NB4 (cell line): ENCODE measurements around the gene MYDGF.

Source experiments
- DNase-seq: peaks from one replicate; pipeline ENCODE4 v3.0.0; 2010; ENCODE audit warnings: low read depth
- H3K4me3 ChIP-seq: one replicate; pipeline ENCODE4 v1.5.1; 2011; ENCODE audit warnings: mild to moderate bottlenecking, low read depth, low read length, moderate library complexity
- MYC ChIP-seq: IDR thresholded peaks from 2 replicates; pipeline ENCODE4 v1.6.1; 2011; ENCODE audit warnings: low read depth, low read length
- POLR2A ChIP-seq: IDR thresholded peaks from 2 replicates; pipeline ENCODE4 v1.6.1; 2011; ENCODE audit warnings: mild to moderate bottlenecking; ENCODE audit not compliant: insufficient read length; ENCODE audit errors: extremely low read depth
- TF ChIP-seq, protein P1 (sequence below): IDR thresholded peaks from one replicate; pipeline ENCODE4 v1.5.1; 2012; ENCODE audit warnings: low read depth, low read length
- TF ChIP-seq, protein P2 (sequence below): IDR thresholded peaks from 2 replicates; pipeline ENCODE4 v1.6.1; 2011; ENCODE audit warnings: low read depth, low read length

The MYDGF gene

DNA sequence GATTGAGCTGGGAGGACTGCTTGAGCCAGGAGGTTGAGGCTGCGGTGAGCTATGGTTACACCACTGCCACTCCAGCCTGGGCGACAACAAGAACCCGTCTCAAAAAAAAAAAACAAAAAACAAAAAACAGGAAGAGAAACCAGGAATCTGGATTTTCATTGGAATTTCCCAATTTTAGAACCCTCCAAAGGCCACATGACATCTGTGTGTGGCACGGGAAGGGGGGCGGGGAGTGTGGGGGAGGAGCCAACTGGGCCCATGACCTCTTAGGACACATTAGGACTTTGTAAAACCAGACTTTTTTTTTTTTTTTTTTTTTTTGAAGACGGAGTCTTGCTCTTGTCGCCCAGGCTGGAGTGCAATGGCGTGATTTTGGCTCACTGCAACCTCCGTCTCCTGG lies 21.2 kb upstream of the MYDGF start:
- DNase-seq = no peak
- no peak overlapping the region for H3K4me3 ChIP-seq
- TF ChIP-seq, protein P1, sequence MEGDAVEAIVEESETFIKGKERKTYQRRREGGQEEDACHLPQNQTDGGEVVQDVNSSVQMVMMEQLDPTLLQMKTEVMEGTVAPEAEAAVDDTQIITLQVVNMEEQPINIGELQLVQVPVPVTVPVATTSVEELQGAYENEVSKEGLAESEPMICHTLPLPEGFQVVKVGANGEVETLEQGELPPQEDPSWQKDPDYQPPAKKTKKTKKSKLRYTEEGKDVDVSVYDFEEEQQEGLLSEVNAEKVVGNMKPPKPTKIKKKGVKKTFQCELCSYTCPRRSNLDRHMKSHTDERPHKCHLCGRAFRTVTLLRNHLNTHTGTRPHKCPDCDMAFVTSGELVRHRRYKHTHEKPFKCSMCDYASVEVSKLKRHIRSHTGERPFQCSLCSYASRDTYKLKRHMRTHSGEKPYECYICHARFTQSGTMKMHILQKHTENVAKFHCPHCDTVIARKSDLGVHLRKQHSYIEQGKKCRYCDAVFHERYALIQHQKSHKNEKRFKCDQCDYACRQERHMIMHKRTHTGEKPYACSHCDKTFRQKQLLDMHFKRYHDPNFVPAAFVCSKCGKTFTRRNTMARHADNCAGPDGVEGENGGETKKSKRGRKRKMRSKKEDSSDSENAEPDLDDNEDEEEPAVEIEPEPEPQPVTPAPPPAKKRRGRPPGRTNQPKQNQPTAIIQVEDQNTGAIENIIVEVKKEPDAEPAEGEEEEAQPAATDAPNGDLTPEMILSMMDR = no peak
- TF ChIP-seq, protein P2, sequence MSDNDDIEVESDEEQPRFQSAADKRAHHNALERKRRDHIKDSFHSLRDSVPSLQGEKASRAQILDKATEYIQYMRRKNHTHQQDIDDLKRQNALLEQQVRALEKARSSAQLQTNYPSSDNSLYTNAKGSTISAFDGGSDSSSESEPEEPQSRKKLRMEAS = no peak
- no peak for TF ChIP-seq POLR2A
- TF ChIP-seq MYC = no peak

DNA sequence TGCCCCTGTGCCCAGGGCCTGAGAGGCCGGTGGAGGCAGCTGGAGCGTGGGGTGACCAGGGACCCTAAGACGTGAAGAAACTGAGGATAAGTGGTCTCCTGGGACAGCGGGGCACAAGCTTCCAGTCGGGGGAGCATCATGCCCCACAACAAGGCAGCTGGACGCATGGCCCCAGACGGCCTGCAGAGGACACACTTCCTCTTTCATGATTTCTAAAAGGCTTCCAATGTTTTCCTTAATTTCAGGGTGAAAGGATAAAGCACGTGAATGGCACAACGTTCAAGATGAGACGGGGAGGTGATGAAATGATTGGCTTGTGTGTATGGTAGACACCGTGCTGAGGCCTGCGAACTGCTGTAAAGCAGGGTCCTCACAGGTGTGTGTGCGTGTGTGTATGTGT lies 20.2 kb upstream of the MYDGF start:
- no peak for DNase-seq
- TF ChIP-seq MYC = no peak
- no peak for TF ChIP-seq POLR2A
- TF ChIP-seq, protein P1 = no peak
- TF ChIP-seq, protein P2 = no peak
- no peak overlapping the region for H3K4me3 ChIP-seq

DNA sequence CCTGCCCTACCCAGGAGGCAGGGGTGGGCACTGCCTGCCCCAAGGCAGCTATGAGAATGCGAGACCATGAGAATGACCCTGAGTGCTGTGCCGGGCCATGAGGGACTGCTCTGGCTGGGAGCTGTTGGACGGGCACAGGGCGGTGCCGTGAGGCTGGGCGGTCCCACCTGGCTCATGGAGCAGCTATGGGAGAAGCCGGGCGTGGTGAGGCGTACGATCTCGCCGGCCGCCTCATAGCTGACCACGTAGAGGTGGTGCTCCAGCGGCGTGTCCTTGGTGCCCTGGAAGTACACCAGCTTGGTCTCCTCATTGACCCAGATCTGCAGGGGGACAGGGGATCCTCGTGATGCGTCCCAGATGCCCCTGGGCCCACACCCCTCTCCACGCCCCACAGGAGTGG lies 19.3 kb upstream of the MYDGF start:
- DNase-seq = no peak
- no peak overlapping the region for H3K4me3 ChIP-seq
- no peak for TF ChIP-seq MYC
- TF ChIP-seq, protein P1 = no peak
- no peak for TF ChIP-seq POLR2A
- TF ChIP-seq, protein P2 = no peak

DNA sequence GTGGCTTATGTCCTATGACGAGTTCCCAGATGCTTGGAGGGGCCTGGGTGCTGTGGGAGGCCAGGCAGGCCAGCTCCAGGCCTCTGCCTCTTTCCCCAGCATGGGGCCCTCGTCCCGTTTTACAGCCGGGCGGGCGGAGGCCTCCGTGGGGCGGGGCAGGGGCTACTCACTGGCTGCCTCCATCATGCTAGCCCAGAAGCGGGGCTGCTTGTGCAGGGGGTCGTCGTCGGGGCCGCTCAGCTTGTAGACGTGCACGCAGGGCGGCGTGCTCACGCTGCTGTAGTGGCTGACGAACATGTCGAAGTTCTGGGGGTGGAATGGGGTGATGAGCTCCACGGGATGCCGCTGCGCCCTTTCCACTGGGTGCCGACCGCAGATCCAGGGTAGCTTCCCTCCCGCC lies 18.4 kb upstream of the MYDGF start:
- no peak for DNase-seq
- H3K4me3 ChIP-seq = no peak overlapping the region
- TF ChIP-seq, protein P1 = no peak
- TF ChIP-seq MYC (no peak), POLR2A (no peak)
- TF ChIP-seq, protein P2 = no peak

DNA sequence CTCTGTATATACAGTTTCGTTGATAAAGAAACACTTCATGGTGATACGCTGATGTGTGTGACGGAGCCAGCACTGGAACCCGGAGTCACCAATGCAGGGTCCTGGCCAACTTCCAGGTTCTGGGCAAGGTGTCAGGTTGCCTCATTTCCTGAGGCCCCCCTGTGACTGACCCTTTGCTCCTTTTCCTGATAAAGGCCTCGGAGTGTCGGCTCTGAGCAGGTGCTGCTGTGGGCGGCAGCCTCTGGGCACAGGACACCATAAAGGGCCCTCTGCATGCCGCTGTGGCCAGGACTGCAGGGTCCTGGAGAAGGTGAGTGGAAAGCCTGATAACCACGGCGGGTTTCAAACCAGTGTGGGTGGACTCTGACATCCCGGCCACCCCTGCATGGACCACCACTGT lies 17.3 kb upstream of the MYDGF start:
- DNase-seq = no peak
- no peak for TF ChIP-seq MYC
- TF ChIP-seq, protein P2 = no peak
- TF ChIP-seq, protein P1 = no peak
- no peak for TF ChIP-seq POLR2A
- no peak overlapping the region for H3K4me3 ChIP-seq

DNA sequence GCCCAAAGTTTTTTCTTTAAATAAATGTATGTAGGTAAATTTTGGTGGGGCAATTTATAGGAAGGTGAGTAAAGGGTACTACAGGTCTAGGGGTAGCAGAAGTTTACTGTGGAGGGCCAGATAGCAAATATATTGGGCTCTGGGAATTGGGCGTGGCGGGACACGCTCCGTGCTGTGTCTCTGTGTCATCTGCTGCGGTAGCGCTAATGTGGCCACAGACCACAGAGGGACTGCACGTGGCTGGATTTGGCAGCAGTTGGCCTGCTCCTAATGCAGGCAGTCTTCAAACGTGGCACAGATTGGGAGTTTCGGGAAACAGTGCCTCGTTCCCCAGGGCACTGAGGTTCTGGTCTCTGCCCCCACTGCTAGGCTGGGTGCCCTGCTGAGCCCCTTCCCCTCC lies 16.6 kb upstream of the MYDGF start:
- H3K4me3 ChIP-seq = no peak overlapping the region
- no peak for DNase-seq
- TF ChIP-seq MYC (no peak), POLR2A (no peak)
- TF ChIP-seq, protein P2 = no peak
- TF ChIP-seq, protein P1 = no peak
